ENCODE data around the gene MRPL16.

DNA sequence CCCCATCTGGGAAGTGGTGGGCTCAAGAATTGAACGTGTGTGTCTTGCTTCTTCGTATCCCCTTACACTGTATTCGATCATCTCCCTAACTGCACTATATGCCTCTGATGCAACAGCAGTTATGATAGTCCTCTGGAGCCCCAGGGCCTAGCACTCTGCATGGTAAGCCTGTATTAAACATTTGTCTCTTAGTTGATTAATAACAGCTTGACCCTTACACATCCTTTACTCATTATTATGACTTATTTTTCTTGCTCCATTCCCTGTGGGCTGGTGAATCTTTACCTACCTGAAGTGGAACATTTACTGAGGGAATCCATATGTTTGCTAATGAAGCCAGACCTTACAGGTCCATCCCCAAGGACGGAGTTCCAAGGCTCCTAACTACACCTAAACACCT lies 49.8 kb downstream of the MRPL16 start:
- TF ChIP-seq MXI1 (conservative IDR thresholded peaks at IDR 0.05; ENCODE audit: poor library complexity, severe bottlenecking) (no peak), SMC3 (conservative IDR thresholded peaks at IDR 0.05; ENCODE audit: poor library complexity) (no peak), EP300 (conservative IDR thresholded peaks at IDR 0.05; ENCODE audit: poor library complexity, severe bottlenecking) (no peak), EZH2 (IDR thresholded peaks at IDR 0.05; ENCODE audit: borderline replicate concordance, insufficient read depth, low read length, poor library complexity, severe bottlenecking) (no peak), RAD21 (conservative IDR thresholded peaks at IDR 0.05) (no peak)
- TF ChIP-seq, protein P1, sequence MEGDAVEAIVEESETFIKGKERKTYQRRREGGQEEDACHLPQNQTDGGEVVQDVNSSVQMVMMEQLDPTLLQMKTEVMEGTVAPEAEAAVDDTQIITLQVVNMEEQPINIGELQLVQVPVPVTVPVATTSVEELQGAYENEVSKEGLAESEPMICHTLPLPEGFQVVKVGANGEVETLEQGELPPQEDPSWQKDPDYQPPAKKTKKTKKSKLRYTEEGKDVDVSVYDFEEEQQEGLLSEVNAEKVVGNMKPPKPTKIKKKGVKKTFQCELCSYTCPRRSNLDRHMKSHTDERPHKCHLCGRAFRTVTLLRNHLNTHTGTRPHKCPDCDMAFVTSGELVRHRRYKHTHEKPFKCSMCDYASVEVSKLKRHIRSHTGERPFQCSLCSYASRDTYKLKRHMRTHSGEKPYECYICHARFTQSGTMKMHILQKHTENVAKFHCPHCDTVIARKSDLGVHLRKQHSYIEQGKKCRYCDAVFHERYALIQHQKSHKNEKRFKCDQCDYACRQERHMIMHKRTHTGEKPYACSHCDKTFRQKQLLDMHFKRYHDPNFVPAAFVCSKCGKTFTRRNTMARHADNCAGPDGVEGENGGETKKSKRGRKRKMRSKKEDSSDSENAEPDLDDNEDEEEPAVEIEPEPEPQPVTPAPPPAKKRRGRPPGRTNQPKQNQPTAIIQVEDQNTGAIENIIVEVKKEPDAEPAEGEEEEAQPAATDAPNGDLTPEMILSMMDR (IDR thresholded peaks at IDR 0.05; ENCODE audit: poor library complexity, severe bottlenecking), result no peak
